Activated CD4-positive, alpha-beta T cell treated with anti-CD3 and anti-CD28 coated beads for 36 hours (primary cell): Measurements from ENCODE around the gene CDK13. TPM values are rescaled to one million over a fixed set of nuclear protein-coding genes. Genes with fewer than 3 reads are reported as not detected.
A peak's percentile ranks its signal among the peaks of the same experiment; 100 is the strongest.

Experiments
- ATAC-seq: fragments of 200-7000 bp; cut with Tn5 transposase; one replicate; pipeline ENCODE4 v1.10.0; 2021; ENCODE audit warnings: mild to moderate bottlenecking, moderate library complexity
- CTCF ChIA-PET: fragments of 350-600 bp; sonication (Branson Sonifier 250); formaldehyde crosslinking; loops from one replicate; lab custom pipeline; 2021; ENCODE audit warnings: antibody characterized with exemption; lab: Charles Lee
- POLR2A ChIA-PET: fragments of 350-600 bp; sonication (Branson Sonifier 250); formaldehyde crosslinking; loops from one replicate; lab custom pipeline; 2021; ENCODE audit warnings: antibody characterized with exemption, inconsistent platforms; lab: Charles Lee
- DNase-seq: peaks from one replicate; pipeline ENCODE4 v3.0.0-alpha.2; 2020
- H3K27ac Mint-ChIP-seq: one replicate; pipeline ENCODE4 v1.8.0; 2021; ENCODE audit warnings: mixed read lengths
- H3K27me3 Mint-ChIP-seq: one replicate; pipeline ENCODE4 v1.8.0; 2021; ENCODE audit warnings: mixed read lengths
- H3K36me3 Mint-ChIP-seq: one replicate; pipeline ENCODE4 v1.8.0; 2021; ENCODE audit warnings: low read depth, mixed read lengths
- H3K4me1 Mint-ChIP-seq: one replicate; pipeline ENCODE4 v1.8.0; 2021; ENCODE audit warnings: mixed read lengths
- H3K4me3 Mint-ChIP-seq: one replicate; pipeline ENCODE4 v1.8.0; 2021; ENCODE audit warnings: mild to moderate bottlenecking, moderate library complexity, mixed read lengths
- H3K9me3 Mint-ChIP-seq: one replicate; pipeline ENCODE4 v1.8.0; 2021; ENCODE audit warnings: low read depth, mixed read lengths
- intact Hi-C, 2 experiments: fragments of 100-400 bp; cut with DNase I in 1 of 2; cut with micrococcal nuclease in 1 of 2; formaldehyde crosslinking; loops; one replicate each; pipeline versions ENCODE4 v1.14.2 to v1.15.1; 2022 to 2024; cut with DNase I, micrococcal nuclease
- total RNA-seq, 2 experiments: library from RNA; stranded (reverse); gene quantifications; one replicate each; pipeline ENCODE4 v1.2.3, GENCODE V29; 2021

CDK13 gene
- total RNA-seq, 2 experiments from 2014 or later = 34.8 to 47.6 TPM

- Mint-ChIP-seq H3K36me3 (peaks cover 7% of the 10 kb centered on the region), H3K4me1 (no peaks in the 10 kb centered on the region), H3K27ac (no peak overlapping the region), H3K27me3 (no peaks in the 10 kb centered on the region), H3K4me3 (no peak overlapping the region), H3K9me3 (no peaks in the 10 kb centered on the region)
- CTCF ChIA-PET = interaction anchor here (1.2 to 1.4 kb wide), 2 partner anchors 20 to 162 kb away, joined by 3 to 4 read pairs; no protein-coding TSS in a partner anchor
- POLR2A ChIA-PET = no interaction called here
- intact Hi-C loops = no loop called here
- no peak for ATAC-seq
- DNase-seq = no peak
Measured at GRCh38 chr7:40058026-40058425, 108.0 kb downstream of the CDK13 start.

GRCh38 chr7:40058636-40059035, 108.6 kb downstream of the CDK13 start:
- ChIA-PET CTCF (interaction anchor here (1.1 to 1.4 kb wide), 3 partner anchors 9 to 162 kb away, joined by 3 to 4 read pairs (median 3); no protein-coding TSS in a partner anchor), POLR2A (no interaction called here)
- ATAC-seq (no peak), DNase-seq (no peak)
- intact Hi-C loops = no loop called here
- peak overlapping the region; percentile 60 for H3K27ac Mint-ChIP-seq
- H3K4me3 Mint-ChIP-seq = no peak overlapping the region
- no peaks in the 10 kb centered on the region for H3K4me1 Mint-ChIP-seq
- H3K27me3 Mint-ChIP-seq = no peaks in the 10 kb centered on the region
- no peaks in the 10 kb centered on the region for H3K9me3 Mint-ChIP-seq
- H3K36me3 Mint-ChIP-seq = peaks cover 9% of the 10 kb centered on the region

GRCh38 chr7:40059057-40059456, 109.0 kb downstream of the CDK13 start:
- no peaks in the 10 kb centered on the region for H3K9me3 Mint-ChIP-seq
- ChIA-PET CTCF (interaction anchor here (1.1 to 1.4 kb wide), 2 partner anchors 10 to 19 kb away, joined by 3 read pairs; no protein-coding TSS in a partner anchor), POLR2A (no interaction called here)
- ATAC-seq (no peak), DNase-seq (no peak)
- H3K4me3 Mint-ChIP-seq = no peak overlapping the region
- intact Hi-C loops = no loop called here
- no peaks in the 10 kb centered on the region for H3K4me1 Mint-ChIP-seq
- no peak overlapping the region for H3K27ac Mint-ChIP-seq
- no peaks in the 10 kb centered on the region for H3K27me3 Mint-ChIP-seq
- peaks cover 9% of the 10 kb centered on the region for H3K36me3 Mint-ChIP-seq

- Mint-ChIP-seq H3K4me3 (no peak overlapping the region), H3K27ac (no peak overlapping the region), H3K4me1 (no peaks in the 10 kb centered on the region), H3K27me3 (no peaks in the 10 kb centered on the region), H3K36me3 (peaks cover 3% of the 10 kb centered on the region), H3K9me3 (no peaks in the 10 kb centered on the region)
- POLR2A ChIA-PET = no interaction called here
- intact Hi-C loops = no loop called here
- DNase-seq (no peak), ATAC-seq (no peak)
- CTCF ChIA-PET = interaction anchor here (1.7 kb wide), 1 partner anchor 176 kb away, joined by 4 read pairs; no protein-coding TSS in a partner anchor
Measured at GRCh38 chr7:40072268-40072667, 122.2 kb downstream of the CDK13 start.

- POLR2A ChIA-PET = no interaction called here
Measured at GRCh38 chr7:40073239-40073638, 123.2 kb downstream of the CDK13 start.

GRCh38 chr7:40077849-40078248, 127.8 kb downstream of the CDK13 start:
- POLR2A ChIA-PET = no interaction called here
- DNase-seq = no peak
- intact Hi-C loops = no loop called here
- Mint-ChIP-seq H3K4me3 (no peak overlapping the region), H3K4me1 (no peaks in the 10 kb centered on the region), H3K36me3 (no peaks in the 10 kb centered on the region), H3K9me3 (no peaks in the 10 kb centered on the region), H3K27ac (no peak overlapping the region), H3K27me3 (no peaks in the 10 kb centered on the region)
- no peak for ATAC-seq
- CTCF ChIA-PET = interaction anchor here (1.0 to 1.8 kb wide), 2 partner anchors 20 to 25 kb away, joined by 3 to 6 read pairs; no protein-coding TSS in a partner anchor

More at GRCh38 chr7:40073239-40073638, 123.2 kb downstream of the CDK13 start:
- DNase-seq (no peak), ATAC-seq (no peak)
- no peak overlapping the region for H3K27ac Mint-ChIP-seq
- no peaks in the 10 kb centered on the region for H3K9me3 Mint-ChIP-seq
- H3K4me3 Mint-ChIP-seq = no peak overlapping the region
- peaks cover 3% of the 10 kb centered on the region for H3K36me3 Mint-ChIP-seq
- CTCF ChIA-PET = no interaction called here
- intact Hi-C loops = no loop called here
- H3K4me1 Mint-ChIP-seq = no peaks in the 10 kb centered on the region
- no peaks in the 10 kb centered on the region for H3K27me3 Mint-ChIP-seq

GRCh38 chr7:40092182-40092581, 142.1 kb downstream of the CDK13 start:
- Mint-ChIP-seq H3K9me3 (no peaks in the 10 kb centered on the region), H3K36me3 (peaks cover 34% of the 10 kb centered on the region), H3K27me3 (no peaks in the 10 kb centered on the region), H3K4me1 (peaks cover 10% of the 10 kb centered on the region), H3K27ac (no peak overlapping the region), H3K4me3 (no peak overlapping the region)
- ChIA-PET POLR2A (interaction anchor here (0.6 kb wide), 1 partner anchor 25 kb away, joined by 4 read pairs; no protein-coding TSS in a partner anchor), CTCF (no interaction called here)
- intact Hi-C loops = no loop called here
- DNase-seq (no peak), ATAC-seq (no peak)

- POLR2A ChIA-PET = no interaction called here
- intact Hi-C loops = no loop called here
- ATAC-seq = no peak
- no peak for DNase-seq
- H3K27me3 Mint-ChIP-seq = no peaks in the 10 kb centered on the region
- H3K36me3 Mint-ChIP-seq = peaks cover 25% of the 10 kb centered on the region
- H3K9me3 Mint-ChIP-seq = no peaks in the 10 kb centered on the region
- H3K27ac Mint-ChIP-seq = no peak overlapping the region
- H3K4me1 Mint-ChIP-seq = peaks cover 10% of the 10 kb centered on the region
- H3K4me3 Mint-ChIP-seq = no peak overlapping the region
- CTCF ChIA-PET = interaction anchor here (1.1 kb wide), 1 partner anchor 42 kb away, joined by 5 read pairs; no protein-coding TSS in a partner anchor
Measured at GRCh38 chr7:40093631-40094350, 143.7 kb downstream of the CDK13 start.

- DNase-seq (no peak), ATAC-seq (no peak)
- Mint-ChIP-seq H3K36me3 (peaks cover 19% of the 10 kb centered on the region), H3K4me3 (no peak overlapping the region), H3K27me3 (no peaks in the 10 kb centered on the region), H3K4me1 (peaks cover 6% of the 10 kb centered on the region), H3K27ac (no peak overlapping the region), H3K9me3 (no peaks in the 10 kb centered on the region)
- CTCF ChIA-PET = no interaction called here
- intact Hi-C loops = no loop called here
- POLR2A ChIA-PET = no interaction called here
Measured at GRCh38 chr7:40095230-40095629, 145.2 kb downstream of the CDK13 start.

- H3K27ac Mint-ChIP-seq = peak overlapping the region; percentile 37
- H3K4me3 Mint-ChIP-seq = no peak overlapping the region
- H3K4me1 Mint-ChIP-seq = peaks cover 6% of the 10 kb centered on the region
- no peak for ATAC-seq
- peaks cover 17% of the 10 kb centered on the region for H3K36me3 Mint-ChIP-seq
- ChIA-PET CTCF (no interaction called here), POLR2A (no interaction called here)
- no peak for DNase-seq
- no peaks in the 10 kb centered on the region for H3K27me3 Mint-ChIP-seq
- H3K9me3 Mint-ChIP-seq = no peaks in the 10 kb centered on the region
- intact Hi-C loops = no loop called here
Measured at GRCh38 chr7:40095695-40096327, 145.8 kb downstream of the CDK13 start.

- Mint-ChIP-seq H3K4me1 (peaks cover 6% of the 10 kb centered on the region), H3K9me3 (no peaks in the 10 kb centered on the region), H3K4me3 (no peak overlapping the region), H3K36me3 (peaks cover 15% of the 10 kb centered on the region), H3K27ac (no peak overlapping the region), H3K27me3 (no peaks in the 10 kb centered on the region)
- DNase-seq (no peak), ATAC-seq (no peak)
- ChIA-PET CTCF (interaction anchor here (0.7 to 1.4 kb wide), 4 partner anchors 37 to 272 kb away, joined by 3 to 5 read pairs (median 4); partner anchors contain the start of gene SUGCT), POLR2A (interaction anchor here (0.6 kb wide), 1 partner anchor 79 kb away, joined by 4 read pairs; no protein-coding TSS in a partner anchor)
- intact Hi-C loops = no loop called here
Measured at GRCh38 chr7:40097728-40098127, 147.7 kb downstream of the CDK13 start.
